IMR-90 (cell line): ENCODE measurements around the gene TMED8. TPM values are rescaled to one million over a fixed set of nuclear protein-coding genes. Genes with fewer than 3 reads are reported as not detected.

Source experiments
- ATAC-seq: fragments of 200-7000 bp; cut with Tn5 transposase; 2 replicates; pipeline ENCODE4 v1.9.1; 2020; ENCODE audit warnings: low read depth, mild to moderate bottlenecking, moderate library complexity
- BruUV-seq: library from RNA; stranded (reverse); fragments of 400-500 nt; replicated peaks from 2 replicates; lab custom pipeline; 2021; lab: Mats Ljungman, UMichigan
- CTCF ChIA-PET: fragments of 300-600 bp; formaldehyde crosslinking; extraction: SDS; loops from one replicate; lab custom pipeline; 2021; ENCODE audit warnings: antibody characterized with exemption; lab: Yijun Ruan, JAX
- POLR2A ChIA-PET: fragments of 300-600 bp; sonication (Branson Sonifier 250); formaldehyde crosslinking; loops from one replicate; lab custom pipeline; 2022; ENCODE audit warnings: antibody characterized with exemption; ENCODE audit not compliant: unreplicated experiment; lab: Charles Lee
- DNase-seq: peaks from one replicate; pipeline ENCODE4 v3.0.0; 2013
- H2AFZ ChIP-seq: replicated peaks from 2 replicates; pipeline ENCODE3; 2013; ENCODE audit warnings: low read length, mild to moderate bottlenecking; ENCODE audit not compliant: poor library complexity
- H2AK5ac ChIP-seq: 2 replicates; pipeline ENCODE4 v1.6.1; 2013; ENCODE audit warnings: low read depth, low read length, inconsistent platforms
- H2AK9ac ChIP-seq: replicated peaks from 2 replicates; pipeline ENCODE3; 2013; ENCODE audit warnings: mild to moderate bottlenecking, low read depth, low read length, moderate library complexity; ENCODE audit not compliant: poor library complexity
- H2BK120ac ChIP-seq: 2 replicates; pipeline ENCODE4 v1.6.1; 2013; ENCODE audit warnings: low read depth, low read length, inconsistent platforms
- H2BK15ac ChIP-seq: 3 replicates; pipeline ENCODE4 v1.6.1; 2013; ENCODE audit warnings: low read depth, low read length, inconsistent platforms
- H2BK20ac ChIP-seq: 2 replicates; pipeline ENCODE4 v1.6.1; 2013; ENCODE audit warnings: low read depth, mild to moderate bottlenecking, inconsistent platforms, low read length, moderate library complexity
- H2BK5ac ChIP-seq: 2 replicates; pipeline ENCODE4 v1.6.1; 2013; ENCODE audit warnings: mild to moderate bottlenecking, low read depth, low read length, inconsistent platforms; ENCODE audit not compliant: poor library complexity, severe bottlenecking
- H3K14ac ChIP-seq: replicated peaks from 2 replicates; pipeline ENCODE4 v1.6.1; 2013; ENCODE audit warnings: low read depth, low read length, inconsistent platforms
- H3K18ac ChIP-seq: 2 replicates; pipeline ENCODE4 v1.6.1; 2013; ENCODE audit warnings: low read depth, low read length, control low read depth
- H3K23ac ChIP-seq: 2 replicates; pipeline ENCODE4 v1.6.1; 2013; ENCODE audit warnings: low read depth, low read length, inconsistent platforms
- H3K27ac ChIP-seq: 2 replicates; pipeline ENCODE4 v1.5.1; 2013; ENCODE audit warnings: mild to moderate bottlenecking, control low read depth, low read length; ENCODE audit not compliant: insufficient read depth
- H3K27me3 ChIP-seq: 2 replicates; pipeline ENCODE4 v1.6.1; 2013; ENCODE audit warnings: low read length; ENCODE audit not compliant: control insufficient read depth, insufficient read depth
- H3K36me3 ChIP-seq: 2 replicates; pipeline ENCODE4 v1.6.1; 2013; ENCODE audit warnings: low read length, mixed read lengths; ENCODE audit not compliant: control insufficient read depth, insufficient read depth
- H3K4ac ChIP-seq: 2 replicates; pipeline ENCODE4 v1.6.1; 2013; ENCODE audit warnings: low read depth, low read length, inconsistent platforms
- H3K4me1 ChIP-seq: 2 replicates; pipeline ENCODE4 v1.6.1; 2013; ENCODE audit warnings: low read length, mixed read lengths; ENCODE audit not compliant: control insufficient read depth, insufficient read depth
- H3K4me2 ChIP-seq: 2 replicates; pipeline ENCODE4 v1.6.1; 2013; ENCODE audit warnings: low read depth, mild to moderate bottlenecking, control low read depth, low read length, moderate library complexity
- H3K4me3 ChIP-seq: 2 replicates; pipeline ENCODE4 v1.5.1; 2013; ENCODE audit warnings: low read depth, mild to moderate bottlenecking, control low read depth, low read length, moderate library complexity; ENCODE audit not compliant: insufficient read depth
- H3K56ac ChIP-seq: 2 replicates; pipeline ENCODE4 v1.6.1; 2013; ENCODE audit warnings: low read length, inconsistent platforms; ENCODE audit not compliant: insufficient read depth; ENCODE audit errors: extremely low read depth
- H3K79me1 ChIP-seq, 2 experiments: 2 replicates each; pipeline ENCODE4 v1.6.1; 2013; ENCODE audit warnings: low read length in 2 of 2, inconsistent platforms in 1 of 2, low read depth in 1 of 2
- H3K9ac ChIP-seq: 2 replicates; pipeline ENCODE4 v1.6.1; 2013; ENCODE audit warnings: low read depth, low read length, control low read depth
- H3K9me1 ChIP-seq: 2 replicates; pipeline ENCODE4 v1.6.1; 2013; ENCODE audit warnings: low read length, inconsistent platforms; ENCODE audit not compliant: insufficient read depth
- H3K9me3 ChIP-seq: 2 replicates; pipeline ENCODE4 v1.6.1; 2013; ENCODE audit warnings: low read length; ENCODE audit not compliant: control insufficient read depth, insufficient read depth
- H4K20me1 ChIP-seq: 2 replicates; pipeline ENCODE4 v1.6.1; 2013; ENCODE audit warnings: low read length, inconsistent platforms; ENCODE audit not compliant: insufficient read depth
- H4K5ac ChIP-seq: 2 replicates; pipeline ENCODE4 v1.6.1; 2013; ENCODE audit warnings: mild to moderate bottlenecking, low read depth, low read length, control low read depth
- H4K8ac ChIP-seq, 2 experiments: 2 replicates each; pipeline ENCODE4 v1.6.1; 2013; ENCODE audit warnings: low read depth in 2 of 2, low read length in 2 of 2, control low read depth in 1 of 2, inconsistent platforms in 1 of 2
- H4K91ac ChIP-seq: 2 replicates; pipeline ENCODE4 v1.6.1; 2013; ENCODE audit warnings: low read depth, low read length, inconsistent platforms; ENCODE audit not compliant: insufficient read depth
- POLR2A ChIP-seq: IDR thresholded peaks from 2 replicates; pipeline ENCODE4 v1.6.1; 2012; ENCODE audit warnings: mild to moderate bottlenecking, low read depth, low read length
- WGBS, 2 experiments: methylation state at CpG; one replicate each; pipeline versions ENCODE4 v1.1.5 to v1.1.7; 2013; ENCODE audit warnings: missing lambda C conversion rate in 2 of 2; ENCODE audit not compliant: insufficient read length in 1 of 2; ENCODE audit errors: extremely low coverage in 2 of 2; 5-methylcytosine and 5-hydroxymethylcytosine counted together
- dilution Hi-C: fragments of 300-500 bp; cut with HindIII; formaldehyde crosslinking; loops from one replicate; pipeline ENCODE4 v1.14.3; 2018; ENCODE audit warnings: low sequenced_read_pairs; ENCODE audit not compliant: unreplicated experiment
- in situ Hi-C: fragments of 300-500 bp; cut with MboI; formaldehyde crosslinking; loops from 3 replicates; pipeline ENCODE4 v1.14.3; 2019; ENCODE audit warnings: low sequenced_read_pairs, inconsistent platforms, mixed read lengths
- intact Hi-C: fragments of 100-400 bp; cut with micrococcal nuclease; formaldehyde crosslinking; loops from 2 replicates; pipeline ENCODE4 v1.10.0; 2022
- polyA plus RNA-seq, 3 experiments: library from polyadenylated mRNA; depleted of rRNA; stranded (reverse); fragments of >200 nt; gene quantifications; 2 replicates each; pipeline ENCODE4 v1.2.3, GENCODE V29; 2012; ENCODE audit warnings: low replicate concordance in 1 of 3
- total RNA-seq: library from RNA; depleted of rRNA; stranded (reverse); fragments of >200 nt; gene quantifications from 2 replicates; pipeline ENCODE4 v1.2.3, GENCODE V29; 2012
- TF ChIP-seq, protein P1 (sequence below): fragments of 150-350 bp; IDR thresholded peaks from 2 replicates; pipeline ENCODE4 v1.6.1; 2017; ENCODE audit warnings: mild to moderate bottlenecking, antibody characterized with exemption, low read length, low read depth

TMED8 gene
- total and polyA plus RNA-seq, 2 of the 4 experiments (the other 2 are of a cell fraction) = 2.2 to 5.0 TPM

GRCh38 chr14:77359626-77360025 lies 17.3 kb downstream of the TMED8 start:
- Histone ChIP-seq H3K4me3 (no peak overlapping the region), H2BK120ac (no peak overlapping the region), H2BK5ac (no peak overlapping the region), H3K9ac (no peak overlapping the region), H2BK15ac (no peak overlapping the region), H3K79me1 (no peaks in the 10 kb centered on the region; a peak in 1 of 4 replicates), H2BK20ac (no peak overlapping the region), H4K5ac (no peak overlapping the region), H2AFZ (no peak overlapping the region), H3K27me3 (no peaks in the 10 kb centered on the region), H3K36me3 (no peaks in the 10 kb centered on the region), H3K4me1 (no peaks in the 10 kb centered on the region; the same call in 1 of the 2 replicates), H4K91ac (no peak overlapping the region), H2AK5ac (no peak overlapping the region), H3K18ac (no peak overlapping the region), H3K27ac (no peak overlapping the region), H3K4me2 (no peak overlapping the region), H3K9me3 (no peaks in the 10 kb centered on the region), H3K56ac (no peak overlapping the region), H4K20me1 (no peaks in the 10 kb centered on the region), H3K9me1 (no peaks in the 10 kb centered on the region), H3K14ac (no peak overlapping the region), H3K4ac (no peak overlapping the region), H3K23ac (no peak overlapping the region), H2AK9ac (no peak overlapping the region), H4K8ac (no peak overlapping the region)
- in situ Hi-C loops = no loop called here
- intact Hi-C loops = no loop called here
- POLR2A ChIA-PET = no interaction called here
- whole genome bisulfite sequencing, 2 experiments = no CpG with 5 or more reads among the region's 1 CpG
- CTCF ChIA-PET = no interaction called here
- dilution Hi-C loops = no loop called here
- BruUV-seq = no TSS peak
- no peak for DNase-seq
- no peak for ATAC-seq
- no peak for TF ChIP-seq POLR2A
- TF ChIP-seq, protein P1, sequence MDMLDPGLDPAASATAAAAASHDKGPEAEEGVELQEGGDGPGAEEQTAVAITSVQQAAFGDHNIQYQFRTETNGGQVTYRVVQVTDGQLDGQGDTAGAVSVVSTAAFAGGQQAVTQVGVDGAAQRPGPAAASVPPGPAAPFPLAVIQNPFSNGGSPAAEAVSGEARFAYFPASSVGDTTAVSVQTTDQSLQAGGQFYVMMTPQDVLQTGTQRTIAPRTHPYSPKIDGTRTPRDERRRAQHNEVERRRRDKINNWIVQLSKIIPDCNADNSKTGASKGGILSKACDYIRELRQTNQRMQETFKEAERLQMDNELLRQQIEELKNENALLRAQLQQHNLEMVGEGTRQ = no peak
